Measurements from ENCODE around the gene THSD4. TPM values are rescaled to one million over a fixed set of nuclear protein-coding genes. Genes with fewer than 3 reads are reported as not detected.

THSD4 gene
- total RNA-seq, 1 experiment from 2014 or later: 29.0 TPM

DNA sequence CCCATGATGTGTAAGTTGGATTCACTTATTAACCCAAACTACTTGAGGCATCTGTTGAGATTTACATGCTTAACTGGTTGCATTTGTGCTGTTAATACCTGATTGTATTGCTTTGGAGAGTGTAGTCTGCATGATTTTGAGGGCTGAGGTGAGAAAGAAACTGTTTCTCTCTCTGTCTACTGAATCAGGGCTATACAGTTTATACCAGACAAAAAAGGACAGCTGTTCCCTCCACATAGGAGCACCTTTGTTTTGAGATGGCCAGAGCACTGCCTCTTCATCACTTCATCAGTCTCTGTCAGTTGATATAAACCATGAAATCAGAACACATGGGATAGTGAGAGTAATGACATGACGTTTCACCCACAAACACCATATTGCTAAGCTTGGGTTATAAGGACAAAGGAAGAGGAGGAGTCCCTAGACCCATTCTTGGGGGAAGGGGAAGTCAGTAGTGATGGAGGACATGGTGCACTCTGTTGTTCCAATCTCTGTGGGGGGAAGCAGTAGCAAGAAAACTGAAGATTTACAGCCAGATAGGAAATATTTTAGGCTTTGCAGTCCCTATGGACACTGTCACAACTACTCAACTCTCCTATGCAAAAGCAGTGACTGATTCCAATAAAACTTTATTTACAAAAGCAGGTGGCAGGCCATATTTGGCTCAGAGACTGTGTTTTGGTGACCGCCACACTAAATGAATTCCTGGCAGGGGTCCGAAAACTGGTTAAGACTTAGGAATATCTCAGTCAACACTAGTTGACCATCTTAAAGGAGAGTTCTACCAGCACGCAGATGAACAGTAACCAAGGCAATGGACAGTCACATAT is 571.2 kb downstream of the THSD4 start:
- ATAC-seq (no peak), DNase-seq (no peak)
- peaks cover 3% of the 10 kb centered on the region for H3F3A ChIP-seq (ENCODE audit: low read length, unreplicated experiment)
- no peak overlapping the region for H3K27ac ChIP-seq (ENCODE audit: low read length)
- H3K9ac ChIP-seq (ENCODE audit: low read length): no peak overlapping the region
- H4K20me1 ChIP-seq (ENCODE audit: low read length): no peaks in the 10 kb centered on the region
- no peaks in the 10 kb centered on the region; the same call in 1 of the 2 replicates for H3K9me2 ChIP-seq (replicated peaks; ENCODE audit: low read length)
- H3K4me2 ChIP-seq (ENCODE audit: low read length): no peak overlapping the region
- no peaks in the 10 kb centered on the region for H3K36me3 ChIP-seq (ENCODE audit: low read depth, low read length)
- no peaks in the 10 kb centered on the region for H3K9me3 ChIP-seq (ENCODE audit: low read length)
- intact Hi-C loops (cut with micrococcal nuclease): no loop called here
- ChIA-PET POLR2A (ENCODE audit: unreplicated experiment) (no interaction called here), CTCF (no interaction called here)
- no peak for TF ChIP-seq EZH2phosphoT487 (IDR thresholded peaks at IDR 0.05; ENCODE audit: borderline replicate concordance, low read length)
- no peak for TF ChIP-seq EZH2 (IDR thresholded peaks at IDR 0.05; ENCODE audit: low read length, unreplicated experiment)
- TF ChIP-seq, protein P1, sequence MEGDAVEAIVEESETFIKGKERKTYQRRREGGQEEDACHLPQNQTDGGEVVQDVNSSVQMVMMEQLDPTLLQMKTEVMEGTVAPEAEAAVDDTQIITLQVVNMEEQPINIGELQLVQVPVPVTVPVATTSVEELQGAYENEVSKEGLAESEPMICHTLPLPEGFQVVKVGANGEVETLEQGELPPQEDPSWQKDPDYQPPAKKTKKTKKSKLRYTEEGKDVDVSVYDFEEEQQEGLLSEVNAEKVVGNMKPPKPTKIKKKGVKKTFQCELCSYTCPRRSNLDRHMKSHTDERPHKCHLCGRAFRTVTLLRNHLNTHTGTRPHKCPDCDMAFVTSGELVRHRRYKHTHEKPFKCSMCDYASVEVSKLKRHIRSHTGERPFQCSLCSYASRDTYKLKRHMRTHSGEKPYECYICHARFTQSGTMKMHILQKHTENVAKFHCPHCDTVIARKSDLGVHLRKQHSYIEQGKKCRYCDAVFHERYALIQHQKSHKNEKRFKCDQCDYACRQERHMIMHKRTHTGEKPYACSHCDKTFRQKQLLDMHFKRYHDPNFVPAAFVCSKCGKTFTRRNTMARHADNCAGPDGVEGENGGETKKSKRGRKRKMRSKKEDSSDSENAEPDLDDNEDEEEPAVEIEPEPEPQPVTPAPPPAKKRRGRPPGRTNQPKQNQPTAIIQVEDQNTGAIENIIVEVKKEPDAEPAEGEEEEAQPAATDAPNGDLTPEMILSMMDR (conservative IDR thresholded peaks at IDR 0.05; ENCODE audit: low read depth, low read length): no peak
- no TSS peak for BruUV-seq (replicated peaks)
- H2AFZ ChIP-seq (ENCODE audit: low read length): no peak overlapping the region
- no peak overlapping the region for H3K4me3 ChIP-seq (ENCODE audit: low read length)
- peaks cover 26% of the 10 kb centered on the region for H3K4me1 ChIP-seq (ENCODE audit: insufficient read depth, low read length)
- H3K27me3 ChIP-seq (ENCODE audit: low read length): no peaks in the 10 kb centered on the region
- no peaks in the 10 kb centered on the region for H3K79me2 ChIP-seq (ENCODE audit: low read length)

DNA sequence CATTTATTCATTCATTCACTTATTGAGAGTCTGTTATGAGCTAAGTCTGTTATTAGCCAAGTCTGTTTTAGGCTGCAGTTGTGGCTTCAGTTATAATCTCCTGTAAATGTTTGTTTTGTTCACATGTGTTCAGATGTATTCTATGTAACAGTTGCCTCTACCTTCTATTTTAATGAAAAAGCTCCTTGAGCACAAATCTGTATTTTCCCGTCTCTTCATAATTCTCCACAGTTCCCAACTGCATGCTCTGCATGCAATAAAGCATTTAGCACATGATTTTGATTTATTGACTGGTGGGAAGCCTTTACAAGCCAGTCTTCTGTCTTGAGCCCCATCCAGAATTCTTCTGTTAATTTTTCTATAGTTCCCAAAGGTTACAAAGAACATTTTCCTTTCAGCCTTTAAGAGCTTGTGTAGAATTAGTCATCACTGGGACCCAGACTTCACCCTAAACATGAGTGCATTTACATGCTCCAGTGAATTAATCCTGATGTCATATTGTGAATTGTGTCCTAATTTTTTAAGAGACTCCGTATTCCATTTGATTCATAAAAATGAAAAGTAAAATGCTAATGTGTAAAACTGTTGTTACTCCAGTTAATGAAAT is 572.7 kb downstream of the THSD4 start:
- no peak overlapping the region for H3K27ac ChIP-seq (ENCODE audit: low read length)
- H3F3A ChIP-seq (ENCODE audit: low read length, unreplicated experiment): peaks cover 6% of the 10 kb centered on the region
- DNase-seq: no peak
- POLR2A ChIA-PET (ENCODE audit: unreplicated experiment): no interaction called here
- no peaks in the 10 kb centered on the region for H3K79me2 ChIP-seq (ENCODE audit: low read length)
- no peak for ATAC-seq
- H3K4me3 ChIP-seq (ENCODE audit: low read length): no peak overlapping the region
- no peak overlapping the region for H2AFZ ChIP-seq (ENCODE audit: low read length)
- intact Hi-C loops (cut with micrococcal nuclease): no loop called here
- peaks cover 36% of the 10 kb centered on the region for H3K4me1 ChIP-seq (ENCODE audit: insufficient read depth, low read length)
- no peaks in the 10 kb centered on the region for H4K20me1 ChIP-seq (ENCODE audit: low read length)
- no peaks in the 10 kb centered on the region for H3K27me3 ChIP-seq (ENCODE audit: low read length)
- CTCF ChIA-PET: no interaction called here
- H3K9me3 ChIP-seq (ENCODE audit: low read length): no peaks in the 10 kb centered on the region
- H3K9ac ChIP-seq (ENCODE audit: low read length): no peak overlapping the region
- H3K9me2 ChIP-seq (replicated peaks; ENCODE audit: low read length): no peaks in the 10 kb centered on the region; the same call in 1 of the 2 replicates
- TF ChIP-seq EZH2 (IDR thresholded peaks at IDR 0.05; ENCODE audit: low read length, unreplicated experiment): no peak
- no peak for TF ChIP-seq EZH2phosphoT487 (IDR thresholded peaks at IDR 0.05; ENCODE audit: borderline replicate concordance, low read length)
- TF ChIP-seq, protein P1 (conservative IDR thresholded peaks at IDR 0.05; ENCODE audit: low read depth, low read length): no peak
- BruUV-seq (replicated peaks): no TSS peak
- H3K4me2 ChIP-seq (ENCODE audit: low read length): no peak overlapping the region
- no peaks in the 10 kb centered on the region for H3K36me3 ChIP-seq (ENCODE audit: low read depth, low read length)
